Prostate gland (tissue), 2 donors: Measurements from ENCODE around the gene ACOXL.

Experiments used
- CTCF ChIP-seq, 4 experiments: fragments of 200-600 bp in 2 of 4; fragments of 450-650 bp in 2 of 4; sonication (generic) in 2 of 4; IDR thresholded peaks; 1 replicate in 3 of 4; 2 replicates in 1 of 4; pipeline ENCODE4 v1.5.1; 2016 to 2019; ENCODE audit warnings: antibody characterized with exemption in 4 of 4, mild to moderate bottlenecking in 2 of 4, moderate library complexity in 2 of 4
- POLR2A ChIP-seq: fragments of 450-650 bp; IDR thresholded peaks from one replicate; pipeline ENCODE4 v1.6.1; 2016; ENCODE audit warnings: antibody characterized with exemption, mild to moderate bottlenecking
- POLR2AphosphoS5 ChIP-seq: sonication (generic); formaldehyde crosslinking; IDR thresholded peaks from one replicate; pipeline ENCODE4 v1.6.1; 2017; ENCODE audit warnings: antibody characterized with exemption

GRCh38 chr2:110993557-110994231, 261.3 kb downstream of the ACOXL start:
- TF ChIP-seq POLR2A (no peak), CTCF (IDR thresholded peaks at IDR 0.05) (no peak), POLR2AphosphoS5 (no peak)
